Astrocyte of the cerebellum (primary cell): ENCODE results near the gene REM1.
"Not testable (repeated sequence)": the region's sequence is repeated elsewhere in the genome, so short reads cannot be mapped to it uniquely, and the experiment has no call there.

ENCODE experiments used
- DNase-seq: peaks from one replicate; pipeline ENCODE4 v3.0.0-alpha.2; 2011; ENCODE audit warnings: low read depth
- H3K4me3 ChIP-seq: 2 replicates; pipeline ENCODE4 v1.5.1; 2011; ENCODE audit warnings: mild to moderate bottlenecking, low read depth, low read length, moderate library complexity
- CTCF ChIP-seq: IDR thresholded peaks from 2 replicates; pipeline ENCODE4 v1.5.1; 2012; ENCODE audit warnings: low read length, low read depth, moderate library complexity, mild to moderate bottlenecking; ENCODE audit errors: missing control alignments
- in situ Hi-C: cut with HindIII; loops from 2 replicates; pipeline ENCODE4 v1.10.0; 2017; ENCODE audit warnings: low sequenced_read_pairs

Gene REM1

GRCh38 chr20:31449511-31450414 is 25.3 kb upstream of the REM1 start:
- H3K4me3 ChIP-seq = no peak overlapping the region
- in situ Hi-C loops = no loop called here
- no peak for DNase-seq
- TF ChIP-seq CTCF = no peak

GRCh38 chr20:31452575-31452974 is 22.5 kb upstream of the REM1 start:
- H3K4me3 ChIP-seq = no peak overlapping the region
- in situ Hi-C loops = no loop called here
- no peak for DNase-seq
- no peak for TF ChIP-seq CTCF

GRCh38 chr20:31454361-31454760 is 20.7 kb upstream of the REM1 start:
- in situ Hi-C loops = no loop called here
- TF ChIP-seq CTCF = no peak
- H3K4me3 ChIP-seq = no peak overlapping the region
- no peak for DNase-seq

- H3K4me3 ChIP-seq, DNase-seq, in situ Hi-C loops: not testable (repeated sequence)
Observed at GRCh38 chr20:31470946-31471345, 4.1 kb upstream of the REM1 start.

GRCh38 chr20:31472395-31473330 is 2.4 kb upstream of the REM1 start:
- TF ChIP-seq CTCF = no peak
- in situ Hi-C loops = no loop called here
- no peak for DNase-seq

GRCh38 chr20:31473331-31474096 is 1.6 kb upstream of the REM1 start:
- in situ Hi-C loops = no loop called here
- DNase-seq = no peak
- TF ChIP-seq CTCF = no peak
- H3K4me3 ChIP-seq = no peak overlapping the region

More at GRCh38 chr20:31472395-31473330, 2.4 kb upstream of the REM1 start:
- no peak overlapping the region for H3K4me3 ChIP-seq
